ENCODE measurements around the gene ELF2. TPM values are rescaled to one million over a fixed set of nuclear protein-coding genes. Genes with fewer than 3 reads are reported as not detected.

The ELF2 gene
- total and polyA plus RNA-seq, 2 experiments from 2014 or later, result 38.2 to 48.8 TPM

DNA sequence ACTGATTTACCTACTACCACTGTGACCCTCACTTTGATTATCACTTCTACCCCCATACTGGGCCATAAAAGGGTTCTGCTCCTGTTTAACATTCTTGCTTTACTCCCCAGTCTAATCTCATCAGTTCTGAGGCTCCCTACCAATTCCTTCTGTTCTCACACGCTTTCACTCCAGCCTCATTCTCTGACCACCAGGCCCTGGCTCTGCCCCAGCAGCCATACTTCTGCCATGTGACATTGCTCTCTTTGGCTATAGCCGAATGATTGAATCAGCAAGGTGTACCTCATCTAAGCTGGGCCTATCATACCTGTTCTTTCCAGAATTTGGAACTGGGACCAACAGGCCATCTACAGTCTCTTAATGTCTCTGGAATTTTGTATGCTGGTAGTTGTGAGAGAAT, 14.4 kb upstream of the ELF2 start:
- Histone ChIP-seq H3K79me2 (replicated peaks; ENCODE audit: insufficient read depth) (no peaks in the 10 kb centered on the region), H3K27me3 (ENCODE audit: insufficient read depth) (no peaks in the 10 kb centered on the region), H3F3A (replicated peaks; ENCODE audit: low read depth) (peaks cover 7% of the 10 kb centered on the region; the same call in 1 of the 2 replicates), H3K4me3 (no peak overlapping the region), H3K9me2 (ENCODE audit: insufficient read depth) (no peaks in the 10 kb centered on the region), H3K4me2 (no peak overlapping the region), H3K36me3 (ENCODE audit: insufficient read depth) (no peaks in the 10 kb centered on the region), H2AFZ (peak overlapping the region; percentile 84), H3K27ac (ENCODE audit: low read depth) (no peak overlapping the region), H3K4me1 (ENCODE audit: insufficient read depth) (peaks cover 13% of the 10 kb centered on the region; the same call in 1 of the 2 replicates), H4K20me1 (replicated peaks; ENCODE audit: insufficient read depth) (no peaks in the 10 kb centered on the region)
- DNase-seq (ENCODE audit: low spot score) (no peak), ATAC-seq (no peak)
- Mint-ChIP-seq H3K27ac (no peak overlapping the region), H3K36me3 (ENCODE audit: low read depth) (no peaks in the 10 kb centered on the region), H3K4me1 (peaks cover 13% of the 10 kb centered on the region), H3K27me3 (ENCODE audit: insufficient read depth, low read depth, poor library complexity) (peaks cover 2% of the 10 kb centered on the region), H3K4me3 (no peak overlapping the region), H3K9me3 (peaks cover 5% of the 10 kb centered on the region; the same call in 2 of the 3 replicates)
- no peak for TF ChIP-seq NANOG (IDR thresholded peaks at IDR 0.05; ENCODE audit: borderline replicate concordance)
- no peak for TF ChIP-seq STAT1 (IDR thresholded peaks at IDR 0.05; ENCODE audit: unreplicated experiment)
- no peak for TF ChIP-seq ETS1 (IDR thresholded peaks at IDR 0.05)
- no peak for TF ChIP-seq POLR2AphosphoS5 (IDR thresholded peaks at IDR 0.05; ENCODE audit: low read depth)
- TF ChIP-seq, protein P1, sequence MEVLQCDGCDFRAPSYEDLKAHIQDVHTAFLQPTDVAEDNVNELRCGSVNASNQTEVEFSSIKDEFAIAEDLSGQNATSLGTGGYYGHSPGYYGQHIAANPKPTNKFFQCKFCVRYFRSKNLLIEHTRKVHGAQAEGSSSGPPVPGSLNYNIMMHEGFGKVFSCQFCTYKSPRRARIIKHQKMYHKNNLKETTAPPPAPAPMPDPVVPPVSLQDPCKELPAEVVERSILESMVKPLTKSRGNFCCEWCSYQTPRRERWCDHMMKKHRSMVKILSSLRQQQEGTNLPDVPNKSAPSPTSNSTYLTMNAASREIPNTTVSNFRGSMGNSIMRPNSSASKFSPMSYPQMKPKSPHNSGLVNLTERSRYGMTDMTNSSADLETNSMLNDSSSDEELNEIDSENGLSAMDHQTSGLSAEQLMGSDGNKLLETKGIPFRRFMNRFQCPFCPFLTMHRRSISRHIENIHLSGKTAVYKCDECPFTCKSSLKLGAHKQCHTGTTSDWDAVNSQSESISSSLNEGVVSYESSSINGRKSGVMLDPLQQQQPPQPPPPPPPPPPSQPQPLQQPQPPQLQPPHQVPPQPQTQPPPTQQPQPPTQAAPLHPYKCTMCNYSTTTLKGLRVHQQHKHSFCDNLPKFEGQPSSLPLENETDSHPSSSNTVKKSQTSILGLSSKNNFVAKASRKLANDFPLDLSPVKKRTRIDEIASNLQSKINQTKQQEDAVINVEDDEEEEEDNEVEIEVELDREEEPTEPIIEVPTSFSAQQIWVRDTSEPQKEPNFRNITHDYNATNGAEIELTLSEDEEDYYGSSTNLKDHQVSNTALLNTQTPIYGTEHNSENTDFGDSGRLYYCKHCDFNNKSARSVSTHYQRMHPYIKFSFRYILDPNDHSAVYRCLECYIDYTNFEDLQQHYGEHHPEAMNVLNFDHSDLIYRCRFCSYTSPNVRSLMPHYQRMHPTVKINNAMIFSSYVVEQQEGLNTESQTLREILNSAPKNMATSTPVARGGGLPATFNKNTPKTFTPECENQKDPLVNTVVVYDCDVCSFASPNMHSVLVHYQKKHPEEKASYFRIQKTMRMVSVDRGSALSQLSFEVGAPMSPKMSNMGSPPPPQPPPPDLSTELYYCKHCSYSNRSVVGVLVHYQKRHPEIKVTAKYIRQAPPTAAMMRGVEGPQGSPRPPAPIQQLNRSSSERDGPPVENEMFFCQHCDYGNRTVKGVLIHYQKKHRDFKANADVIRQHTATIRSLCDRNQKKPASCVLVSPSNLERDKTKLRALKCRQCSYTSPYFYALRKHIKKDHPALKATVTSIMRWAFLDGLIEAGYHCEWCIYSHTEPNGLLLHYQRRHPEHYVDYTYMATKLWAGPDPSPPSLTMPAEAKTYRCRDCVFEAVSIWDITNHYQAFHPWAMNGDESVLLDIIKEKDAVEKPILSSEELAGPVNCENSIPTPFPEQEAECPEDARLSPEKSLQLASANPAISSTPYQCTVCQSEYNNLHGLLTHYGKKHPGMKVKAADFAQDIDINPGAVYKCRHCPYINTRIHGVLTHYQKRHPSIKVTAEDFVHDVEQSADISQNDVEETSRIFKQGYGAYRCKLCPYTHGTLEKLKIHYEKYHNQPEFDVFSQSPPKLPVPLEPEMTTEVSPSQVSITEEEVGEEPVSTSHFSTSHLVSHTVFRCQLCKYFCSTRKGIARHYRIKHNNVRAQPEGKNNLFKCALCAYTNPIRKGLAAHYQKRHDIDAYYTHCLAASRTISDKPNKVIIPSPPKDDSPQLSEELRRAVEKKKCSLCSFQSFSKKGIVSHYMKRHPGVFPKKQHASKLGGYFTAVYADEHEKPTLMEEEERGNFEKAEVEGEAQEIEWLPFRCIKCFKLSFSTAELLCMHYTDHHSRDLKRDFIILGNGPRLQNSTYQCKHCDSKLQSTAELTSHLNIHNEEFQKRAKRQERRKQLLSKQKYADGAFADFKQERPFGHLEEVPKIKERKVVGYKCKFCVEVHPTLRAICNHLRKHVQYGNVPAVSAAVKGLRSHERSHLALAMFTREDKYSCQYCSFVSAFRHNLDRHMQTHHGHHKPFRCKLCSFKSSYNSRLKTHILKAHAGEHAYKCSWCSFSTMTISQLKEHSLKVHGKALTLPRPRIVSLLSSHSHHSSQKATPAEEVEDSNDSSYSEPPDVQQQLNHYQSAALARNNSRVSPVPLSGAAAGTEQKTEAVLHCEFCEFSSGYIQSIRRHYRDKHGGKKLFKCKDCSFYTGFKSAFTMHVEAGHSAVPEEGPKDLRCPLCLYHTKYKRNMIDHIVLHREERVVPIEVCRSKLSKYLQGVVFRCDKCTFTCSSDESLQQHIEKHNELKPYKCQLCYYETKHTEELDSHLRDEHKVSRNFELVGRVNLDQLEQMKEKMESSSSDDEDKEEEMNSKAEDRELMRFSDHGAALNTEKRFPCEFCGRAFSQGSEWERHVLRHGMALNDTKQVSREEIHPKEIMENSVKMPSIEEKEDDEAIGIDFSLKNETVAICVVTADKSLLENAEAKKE (CRISPR knock-in tag; IDR thresholded peaks at IDR 0.05), result no peak
- no peak for TF ChIP-seq EZH2 (IDR thresholded peaks at IDR 0.05; ENCODE audit: low read depth, unreplicated experiment)
- TF ChIP-seq CTCF (conservative IDR thresholded peaks at IDR 0.05; ENCODE audit: low read depth in 2 of 2), result no peak
- TF ChIP-seq JUNB (IDR thresholded peaks at IDR 0.05; ENCODE audit: unreplicated experiment), result no peak
- no peak for TF ChIP-seq CREB1 (CRISPR knock-in tag; IDR thresholded peaks at IDR 0.05; ENCODE audit: low read depth)
- no peak for TF ChIP-seq ZNF114 (CRISPR knock-in tag; IDR thresholded peaks at IDR 0.05)
- TF ChIP-seq EZH2phosphoT487 (IDR thresholded peaks at IDR 0.05; ENCODE audit: unreplicated experiment), result no peak
- TF ChIP-seq ZNF331 (CRISPR knock-in tag; IDR thresholded peaks at IDR 0.05; ENCODE audit: low read depth), result no peak
- TF ChIP-seq REST (IDR thresholded peaks at IDR 0.05; ENCODE audit: unreplicated experiment), result no peak
